H9 (cell line): ENCODE results near the gene CASQ2. TPM values are rescaled to one million over a fixed set of nuclear protein-coding genes. Genes with fewer than 3 reads are reported as not detected.

Experiments used
- DNase-seq: peaks from one replicate; pipeline ENCODE4 v3.0.0-alpha.2; 2017
- H2AFZ ChIP-seq: one replicate; pipeline ENCODE4 v1.6.1; 2013; ENCODE audit warnings: mild to moderate bottlenecking, low read length, control low read depth, moderate library complexity
- H2AK5ac ChIP-seq: 2 replicates; pipeline ENCODE4 v1.6.1; 2013; ENCODE audit warnings: low read length, control low read depth, mixed read lengths; ENCODE audit not compliant: insufficient read length
- H2BK120ac ChIP-seq: one replicate; pipeline ENCODE4 v1.6.1; 2013; ENCODE audit warnings: low read depth, mild to moderate bottlenecking, low read length, control low read depth, inconsistent platforms; ENCODE audit not compliant: poor library complexity, severe bottlenecking
- H2BK12ac ChIP-seq: 2 replicates; pipeline ENCODE4 v1.6.1; 2013; ENCODE audit warnings: low read length, control low read depth, mixed read lengths, low read depth; ENCODE audit not compliant: insufficient read length
- H2BK15ac ChIP-seq: 2 replicates; pipeline ENCODE4 v1.6.1; 2013; ENCODE audit warnings: low read depth, low read length, control low read depth
- H2BK20ac ChIP-seq: one replicate; pipeline ENCODE4 v1.6.1; 2013; ENCODE audit warnings: low read depth, mild to moderate bottlenecking, low read length, control low read depth, inconsistent platforms; ENCODE audit not compliant: poor library complexity, severe bottlenecking
- H2BK5ac ChIP-seq: 2 replicates; pipeline ENCODE4 v1.6.1; 2013; ENCODE audit warnings: low read length, control low read depth, mixed read lengths; ENCODE audit not compliant: insufficient read length
- H3K14ac ChIP-seq: 2 replicates; pipeline ENCODE4 v1.6.1; 2013; ENCODE audit warnings: low read length, control low read depth; ENCODE audit not compliant: insufficient read depth
- H3K18ac ChIP-seq: 2 replicates; pipeline ENCODE4 v1.6.1; 2013; ENCODE audit warnings: low read depth, mild to moderate bottlenecking, mixed read lengths, low read length, control low read depth; ENCODE audit not compliant: insufficient read length
- H3K23ac ChIP-seq: 2 replicates; pipeline ENCODE4 v1.6.1; 2013; ENCODE audit warnings: low read length, control low read depth, mixed read lengths, low read depth; ENCODE audit not compliant: insufficient read length
- H3K23me2 ChIP-seq: 2 replicates; pipeline ENCODE4 v1.6.1; 2013; ENCODE audit warnings: low read depth, mild to moderate bottlenecking, mixed read lengths, low read length, control low read depth; ENCODE audit not compliant: insufficient read length, poor library complexity, severe bottlenecking
- H3K27ac ChIP-seq: 2 replicates; pipeline ENCODE4 v1.5.1; 2013; ENCODE audit warnings: low read length, control low read depth, mixed read lengths, low read depth; ENCODE audit not compliant: insufficient read length
- H3K27me3 ChIP-seq: 2 replicates; pipeline ENCODE4 v1.6.1; 2013; ENCODE audit warnings: low read length, control low read depth, inconsistent platforms; ENCODE audit not compliant: insufficient read depth
- H3K4ac ChIP-seq: 2 replicates; pipeline ENCODE4 v1.6.1; 2013; ENCODE audit warnings: low read depth, mild to moderate bottlenecking, control low read depth, inconsistent platforms, low read length, moderate library complexity
- H3K4me1 ChIP-seq: 2 replicates; pipeline ENCODE4 v1.6.1; 2013; ENCODE audit warnings: low read length, control low read depth, inconsistent platforms; ENCODE audit not compliant: insufficient read depth
- H3K4me2 ChIP-seq: 2 replicates; pipeline ENCODE4 v1.6.1; 2013; ENCODE audit warnings: low read length, control low read depth, mixed read lengths; ENCODE audit not compliant: insufficient read length, insufficient read depth
- H3K56ac ChIP-seq: 2 replicates; pipeline ENCODE4 v1.6.1; 2013; ENCODE audit warnings: low read depth, mild to moderate bottlenecking, mixed read lengths, low read length, control low read depth; ENCODE audit not compliant: insufficient read length
- H3K79me1 ChIP-seq: 2 replicates; pipeline ENCODE4 v1.6.1; 2013; ENCODE audit warnings: low read depth, mild to moderate bottlenecking, moderate library complexity, low read length, control low read depth, inconsistent platforms; ENCODE audit not compliant: insufficient read depth, poor library complexity, severe bottlenecking
- H3K79me2 ChIP-seq: 2 replicates; pipeline ENCODE4 v1.6.1; 2013; ENCODE audit warnings: low read length, control low read depth, inconsistent platforms; ENCODE audit not compliant: insufficient read depth
- H3K9ac ChIP-seq: 2 replicates; pipeline ENCODE4 v1.6.1; 2013; ENCODE audit warnings: low read length, control low read depth, mixed read lengths; ENCODE audit not compliant: insufficient read length; ENCODE audit errors: extremely low read depth
- H3K9me3 ChIP-seq: one replicate; pipeline ENCODE4 v1.6.1; 2013; ENCODE audit warnings: low read depth, low read length, inconsistent platforms; ENCODE audit not compliant: control insufficient read depth
- H3T11ph ChIP-seq: one replicate; pipeline ENCODE4 v1.6.1; 2013; ENCODE audit warnings: mild to moderate bottlenecking, low read length, control low read depth, inconsistent platforms
- H4K20me1 ChIP-seq: one replicate; pipeline ENCODE4 v1.6.1; 2013; ENCODE audit not compliant: control insufficient read depth, insufficient read length, insufficient read depth
- H4K5ac ChIP-seq: 2 replicates; pipeline ENCODE4 v1.6.1; 2013; ENCODE audit warnings: low read depth, mild to moderate bottlenecking, mixed read lengths, low read length, control low read depth; ENCODE audit not compliant: insufficient read length
- H4K8ac ChIP-seq: replicated peaks from 2 replicates; pipeline ENCODE4 v1.6.1; 2013; ENCODE audit warnings: low read length, control low read depth, mixed read lengths, low read depth; ENCODE audit not compliant: insufficient read length
- H4K91ac ChIP-seq: 2 replicates; pipeline ENCODE4 v1.6.1; 2013; ENCODE audit warnings: low read depth, mild to moderate bottlenecking, moderate library complexity, mixed read lengths, low read length, control low read depth; ENCODE audit not compliant: insufficient read length
- H3K27ac Mint-ChIP-seq, 3 experiments: 2 replicates in 2 of 3; 3 replicates in 1 of 3; pipeline ENCODE4 v1.8.0; 2020 to 2021; ENCODE audit warnings: mixed read lengths in 3 of 3, mild to moderate bottlenecking in 1 of 3, moderate library complexity in 1 of 3
- H3K27me3 Mint-ChIP-seq: 2 replicates; pipeline ENCODE4 v1.8.0; 2021; ENCODE audit warnings: low read depth, mild to moderate bottlenecking, moderate library complexity, mixed read lengths
- H3K36me3 Mint-ChIP-seq, 3 experiments: 2 replicates in 2 of 3; 3 replicates in 1 of 3; pipeline ENCODE4 v1.8.0; 2020 to 2021; ENCODE audit warnings: low read depth in 3 of 3, mixed read lengths in 3 of 3; ENCODE audit not compliant: insufficient read depth in 1 of 3
- H3K4me1 Mint-ChIP-seq, 2 experiments: 2 replicates each; pipeline ENCODE4 v1.8.0; 2020; ENCODE audit warnings: mixed read lengths in 2 of 2
- H3K4me3 Mint-ChIP-seq, 2 experiments: 2 replicates in 1 of 2; 3 replicates in 1 of 2; pipeline ENCODE4 v1.8.0; 2020 to 2021; ENCODE audit warnings: mild to moderate bottlenecking in 2 of 2, mixed read lengths in 2 of 2, moderate library complexity in 1 of 2
- H3K9me3 Mint-ChIP-seq, 2 experiments: 2 replicates in 1 of 2; 3 replicates in 1 of 2; pipeline ENCODE4 v1.8.0; 2020; ENCODE audit warnings: mild to moderate bottlenecking in 2 of 2, mixed read lengths in 2 of 2, moderate library complexity in 1 of 2
- CTCF ChIP-seq: fragments of 200-600 bp; sonication (generic); conservative IDR thresholded peaks from 3 replicates; pipeline ENCODE4 v1.8.0; 2021; ENCODE audit warnings: antibody characterized with exemption, mild to moderate bottlenecking
- WGBS: extraction: QIAGEN DNeasy Blood & Tissue Kit; methylation state at CpG from one replicate; pipeline ENCODE4 v1.1.7; 2013; ENCODE audit warnings: missing lambda C conversion rate, low lambda C conversion rate, mixed read lengths; ENCODE audit not compliant: insufficient read length; ENCODE audit errors: extremely low coverage; 5-methylcytosine and 5-hydroxymethylcytosine counted together
- total RNA-seq: library from RNA; stranded (reverse); gene quantifications from 2 replicates; pipeline ENCODE4 v1.2.1, GENCODE V29; 2021

The CASQ2 gene
- total RNA-seq, 1 experiment from 2014 or later, result not detected

GRCh38 chr1:115807723-115808122 lies 39.2 kb upstream of the CASQ2 start:
- peaks cover 5% of the 10 kb centered on the region; the same call in 1 of the 2 replicates for H3K4me1 ChIP-seq
- TF ChIP-seq CTCF, result peak; percentile 86
- H3K9me3 Mint-ChIP-seq, result peaks cover 5% of the 10 kb centered on the region in 2 experiments; a peak in 3 of 5 replicates

More at GRCh38 chr1:115807723-115808122, 39.2 kb upstream of the CASQ2 start:
- H3K79me1 ChIP-seq, result no peaks in the 10 kb centered on the region
- H3K9me3 ChIP-seq, result no peaks in the 10 kb centered on the region
- H4K20me1 ChIP-seq, result no peaks in the 10 kb centered on the region
- H3K4me2 ChIP-seq, result no peak overlapping the region
- no peak overlapping the region for H3K14ac ChIP-seq
- H2BK5ac ChIP-seq, result no peak overlapping the region
- no peaks in the 10 kb centered on the region for H3K23me2 ChIP-seq
- no peak overlapping the region for H3K27ac ChIP-seq
- no peak overlapping the region for H3K9ac ChIP-seq
- peaks cover 11% of the 10 kb centered on the region in 2 experiments for H3K4me1 Mint-ChIP-seq
- H3K27me3 Mint-ChIP-seq, result no peaks in the 10 kb centered on the region; the same call in 1 of the 2 replicates
- no peaks in the 10 kb centered on the region for H3K36me3 Mint-ChIP-seq
- no peak overlapping the region for H3K18ac ChIP-seq
- H3K56ac ChIP-seq, result no peak overlapping the region
- no peak overlapping the region for H2BK120ac ChIP-seq
- no peak overlapping the region for H3T11ph ChIP-seq
- no peak overlapping the region for H3K23ac ChIP-seq
- no peak overlapping the region for H4K5ac ChIP-seq
- no CpG with 5 or more reads among the region's 2 CpGs for WGBS
- H2BK15ac ChIP-seq, result no peak overlapping the region
- H2AK5ac ChIP-seq, result no peak overlapping the region
- no peak overlapping the region for H3K4me3 Mint-ChIP-seq
- H2AFZ ChIP-seq, result no peak overlapping the region
- no peaks in the 10 kb centered on the region for H3K27me3 ChIP-seq
- no peak overlapping the region for H4K91ac ChIP-seq
- peak; percentile 61 for DNase-seq
- H2BK20ac ChIP-seq, result no peak overlapping the region
- H3K4ac ChIP-seq, result no peak overlapping the region
- H3K79me2 ChIP-seq, result no peaks in the 10 kb centered on the region
- no peak overlapping the region for H4K8ac ChIP-seq
- H2BK12ac ChIP-seq, result no peak overlapping the region
- H3K27ac Mint-ChIP-seq, result no peak overlapping the region
